A204.1 (cell line): ENCODE results near the gene DRAP1.
A peak's percentile ranks its signal among the peaks of the same experiment; 100 is the strongest.
"Not testable (repeated sequence)": the region's sequence is repeated elsewhere in the genome, so short reads cannot be mapped to it uniquely, and the experiment has no call there.

Experiments used
- FAIRE-seq: peaks from 2 replicates; lab custom pipeline; 2012; peaks lifted over from hg19 to GRCh38; lab: Jason Lieb, UNC

Gene DRAP1

DNA sequence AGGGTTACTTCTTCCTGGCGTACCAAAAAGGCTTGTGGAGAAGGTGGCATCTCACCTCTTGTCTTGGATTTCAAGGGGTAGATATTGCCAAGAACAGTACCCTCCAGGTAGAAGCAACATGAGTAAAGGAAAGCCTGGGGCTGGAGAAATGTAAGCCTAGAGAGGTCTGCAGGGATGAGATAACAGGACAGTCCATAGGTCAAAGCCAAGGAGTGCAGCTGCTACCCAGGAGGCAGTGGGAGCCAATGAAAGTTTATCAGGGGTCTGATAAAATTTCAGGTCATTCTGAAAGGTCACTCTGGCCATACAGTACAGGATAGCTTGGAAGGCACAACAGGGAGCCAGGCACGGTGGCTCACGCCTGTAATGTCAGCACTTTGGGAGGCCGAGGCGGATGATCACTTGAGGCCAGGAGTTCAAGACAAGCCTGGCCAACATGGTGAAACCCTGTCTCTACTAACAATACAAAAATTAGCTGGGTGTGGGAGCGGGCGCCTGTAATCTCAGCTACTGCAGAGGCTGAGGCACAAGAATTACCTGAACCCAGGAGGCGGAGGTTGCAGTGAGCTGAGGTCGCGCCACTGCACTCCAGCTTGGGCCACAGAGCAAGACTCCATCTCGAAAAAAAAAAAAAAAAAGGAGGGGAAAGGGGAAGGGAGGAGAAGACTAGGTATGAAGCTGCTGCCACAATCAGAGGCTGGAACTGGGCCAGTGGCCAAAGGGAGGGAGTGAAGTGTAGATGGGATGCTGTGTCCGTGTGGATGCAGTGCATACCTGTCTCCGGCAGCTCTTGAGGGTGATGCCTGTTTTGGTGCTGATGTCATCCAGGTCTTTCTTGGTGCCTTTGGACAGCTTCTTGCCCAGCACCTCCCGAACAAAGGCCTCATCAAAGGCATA, 32.2 kb upstream of the DRAP1 start:
- no peak for FAIRE-seq

DNA sequence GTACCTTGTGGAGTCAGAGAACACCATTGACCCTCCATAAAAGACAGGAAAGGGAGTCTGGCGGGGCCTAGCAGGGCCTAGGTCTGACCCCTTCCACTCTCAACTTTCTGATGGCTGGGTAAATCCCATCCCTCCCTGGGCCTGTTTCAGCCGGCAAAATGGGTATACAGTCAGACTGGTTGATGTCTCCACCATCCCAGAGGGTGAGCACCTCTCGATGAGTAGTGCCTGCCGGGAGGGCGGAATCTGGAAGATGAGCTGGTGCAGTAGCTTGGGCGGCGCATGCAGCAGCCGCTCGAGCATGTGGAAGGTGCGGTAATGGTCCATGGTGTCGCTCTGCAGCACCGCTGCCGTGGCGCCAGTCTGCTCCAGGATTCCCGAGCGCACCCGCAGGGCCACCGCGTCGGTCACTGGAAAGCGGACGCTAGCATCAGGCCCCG, 31.5 kb upstream of the DRAP1 start:
- no peak for FAIRE-seq

DNA sequence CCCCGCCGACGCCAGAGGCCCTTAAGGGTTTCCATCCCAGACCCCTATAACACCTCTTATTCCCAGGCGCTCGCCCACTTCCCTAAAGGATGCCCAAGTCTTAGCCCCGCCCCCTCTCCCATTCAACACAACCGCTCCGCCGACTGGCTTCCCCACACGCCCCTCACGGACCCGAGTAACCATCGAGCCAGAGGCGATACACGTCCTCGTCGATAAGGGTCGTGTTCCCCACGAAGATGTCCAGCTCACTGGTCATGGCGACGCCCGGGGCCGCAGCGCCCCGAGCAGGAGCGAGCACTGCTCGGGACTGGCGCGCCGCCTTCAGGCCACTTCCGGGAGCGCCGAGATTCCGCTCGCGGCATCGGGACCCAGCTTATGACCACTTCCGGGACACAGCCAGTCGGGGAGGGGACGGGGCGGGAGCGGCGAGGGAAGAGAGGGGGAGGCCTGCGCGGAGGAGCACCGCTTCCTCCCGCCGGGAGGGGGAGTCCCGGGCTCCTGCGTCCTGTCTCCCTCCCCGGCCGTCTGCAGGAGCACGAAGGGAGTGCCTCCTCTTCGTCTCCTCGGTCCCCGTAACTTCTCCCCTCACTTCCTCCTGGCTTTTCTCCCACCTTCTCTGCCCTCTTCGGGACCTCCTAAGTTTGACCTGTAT, 30.9 kb upstream of the DRAP1 start, which contains the start of gene FIBP:
TSS of gene FIBP (minus strand) at position 309 of the 652 bp plus-strand sequence. CDS start at position 256, 53 bp downstream.
- peak; percentile 21 for FAIRE-seq

DNA sequence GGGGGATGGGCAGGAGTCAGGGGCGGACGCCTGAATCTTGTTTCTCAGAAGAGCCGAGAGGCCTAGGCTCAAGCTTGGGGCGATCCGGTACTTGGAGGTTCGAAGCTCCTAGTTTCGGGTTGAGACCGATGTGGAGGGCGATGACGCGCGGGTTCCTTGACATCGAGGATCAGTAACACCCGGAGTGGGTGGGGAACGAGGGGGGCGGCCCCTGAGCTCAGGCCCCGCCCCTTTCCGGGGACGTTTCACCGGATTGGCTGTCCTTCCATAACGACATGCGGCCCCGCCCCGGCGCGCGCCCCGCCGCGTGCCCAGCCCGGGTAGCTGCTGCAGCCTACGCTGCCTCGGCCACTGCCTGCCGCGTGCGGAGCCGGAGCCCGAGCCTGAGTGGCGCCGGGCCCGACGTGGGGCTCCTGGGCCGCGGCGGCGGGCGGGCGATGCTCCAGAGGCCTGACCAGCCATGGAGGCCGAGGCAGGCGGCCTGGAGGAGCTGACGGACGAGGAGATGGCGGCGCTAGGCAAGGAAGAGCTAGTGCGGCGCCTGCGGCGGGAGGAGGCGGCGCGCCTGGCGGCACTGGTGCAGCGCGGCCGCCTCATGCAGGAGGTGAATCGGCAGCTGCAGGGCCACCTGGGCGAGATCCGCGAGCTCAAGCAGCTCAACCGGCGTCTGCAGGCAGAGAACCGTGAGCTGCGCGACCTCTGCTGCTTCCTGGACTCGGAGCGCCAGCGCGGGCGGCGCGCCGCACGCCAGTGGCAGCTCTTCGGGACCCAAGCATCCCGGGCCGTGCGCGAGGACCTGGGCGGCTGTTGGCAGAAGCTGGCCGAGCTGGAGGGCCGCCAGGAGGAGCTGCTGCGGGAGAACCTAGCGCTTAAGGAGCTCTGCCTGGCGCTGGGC, 28.7 kb upstream of the DRAP1 start, which contains the start of gene CCDC85B:
TSS of gene CCDC85B (plus strand) at position 350 of the 895 bp plus-strand sequence. CDS start at position 461, 111 bp downstream.
- no peak for FAIRE-seq

DNA sequence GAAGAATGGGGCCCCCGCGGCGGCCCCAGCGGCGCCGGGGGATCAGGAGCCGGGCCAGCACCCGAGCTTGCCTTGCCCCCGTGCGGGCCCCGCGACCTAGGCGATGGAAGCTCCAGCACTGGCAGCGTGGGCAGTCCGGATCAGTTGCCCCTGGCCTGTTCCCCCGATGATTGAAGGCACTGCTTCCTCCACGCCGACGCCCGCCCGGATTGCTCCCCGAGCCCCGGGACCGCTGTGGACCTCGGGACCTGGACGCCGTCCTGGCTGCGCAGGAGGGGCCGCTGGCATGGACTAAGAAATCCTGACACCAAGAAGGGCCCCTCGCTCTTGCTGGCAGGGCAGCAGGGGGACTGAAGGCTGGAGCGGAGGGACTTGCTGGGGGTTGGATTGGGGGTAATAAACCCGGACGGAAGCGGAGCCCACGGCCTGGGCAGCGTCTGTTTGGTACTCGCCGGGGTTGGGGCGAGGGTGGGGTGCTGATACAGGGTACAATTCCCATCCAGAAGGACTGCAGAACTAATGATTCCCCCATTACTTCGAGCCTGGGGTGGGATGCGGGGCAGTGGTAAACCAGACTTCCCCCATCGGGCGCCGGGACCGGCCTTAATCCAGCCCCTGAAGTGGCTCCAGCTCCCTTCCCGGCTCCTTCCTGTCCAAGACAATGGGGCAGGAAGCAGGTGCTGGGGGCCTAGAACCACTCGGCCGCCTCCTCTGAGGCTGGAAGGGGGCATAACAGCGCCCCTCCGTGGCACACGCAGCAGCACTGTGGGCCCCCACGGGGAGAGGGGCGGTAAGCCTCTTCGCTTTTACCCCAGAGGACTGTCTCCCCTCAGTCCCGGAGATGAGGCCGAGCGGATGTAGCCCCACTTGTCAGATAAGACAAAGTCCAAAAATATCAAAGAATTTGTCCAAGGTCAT, 27.7 kb upstream of the DRAP1 start:
- no peak for FAIRE-seq

DNA sequence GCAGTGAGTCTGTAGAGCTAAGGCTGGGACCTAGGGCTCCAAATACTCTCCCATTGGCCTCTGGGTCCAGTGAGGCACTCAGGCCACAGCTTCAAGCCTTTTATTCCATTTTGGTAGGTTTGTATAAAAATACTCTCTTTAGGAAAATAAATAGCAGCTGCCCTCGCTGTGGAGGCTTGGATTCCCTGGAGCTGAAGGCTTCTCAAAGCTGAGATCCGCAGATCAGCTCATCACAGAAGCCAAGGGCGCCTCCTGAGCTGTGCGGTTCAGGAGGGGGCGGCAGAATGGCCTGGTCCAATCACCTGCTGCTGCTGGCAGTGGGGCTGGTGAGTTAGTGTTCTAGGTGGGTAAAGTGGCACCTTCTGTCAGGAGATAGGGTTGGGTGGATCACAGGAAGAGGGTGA, 27.1 kb upstream of the DRAP1 start:
- not testable (repeated sequence) for FAIRE-seq

DNA sequence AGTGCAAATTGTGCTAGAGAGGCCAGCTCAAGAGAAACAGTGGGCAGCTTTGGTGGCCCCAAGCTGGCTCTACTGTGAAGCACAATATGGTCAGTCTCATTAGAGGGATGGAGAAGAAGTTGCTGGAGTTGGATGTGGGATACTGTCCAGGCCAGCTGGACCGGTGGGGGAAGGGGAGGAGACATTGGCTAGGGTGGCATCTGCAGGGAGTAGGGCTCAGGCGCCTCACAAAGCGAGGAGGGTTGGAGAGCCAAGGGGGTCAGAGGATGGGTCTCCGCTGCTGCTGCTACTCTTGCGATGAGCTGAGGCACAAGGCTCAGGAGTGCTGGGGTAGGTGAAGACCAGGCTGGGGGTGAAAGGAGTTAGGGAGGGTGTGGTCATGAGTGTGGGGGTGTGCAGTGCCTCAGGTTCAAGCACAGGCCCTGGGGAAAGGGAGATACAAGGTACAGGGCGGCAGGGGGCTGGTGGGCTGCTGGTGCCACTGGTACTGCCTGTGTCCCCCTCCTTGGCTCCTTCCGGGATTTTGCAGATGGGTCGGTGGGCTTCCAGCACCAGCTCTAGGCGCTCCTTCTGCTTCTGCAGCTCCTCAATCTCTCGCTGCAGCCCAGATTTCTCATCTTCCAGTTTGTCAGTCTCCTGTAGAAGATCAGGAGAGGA, 26.4 kb upstream of the DRAP1 start:
- no peak for FAIRE-seq

DNA sequence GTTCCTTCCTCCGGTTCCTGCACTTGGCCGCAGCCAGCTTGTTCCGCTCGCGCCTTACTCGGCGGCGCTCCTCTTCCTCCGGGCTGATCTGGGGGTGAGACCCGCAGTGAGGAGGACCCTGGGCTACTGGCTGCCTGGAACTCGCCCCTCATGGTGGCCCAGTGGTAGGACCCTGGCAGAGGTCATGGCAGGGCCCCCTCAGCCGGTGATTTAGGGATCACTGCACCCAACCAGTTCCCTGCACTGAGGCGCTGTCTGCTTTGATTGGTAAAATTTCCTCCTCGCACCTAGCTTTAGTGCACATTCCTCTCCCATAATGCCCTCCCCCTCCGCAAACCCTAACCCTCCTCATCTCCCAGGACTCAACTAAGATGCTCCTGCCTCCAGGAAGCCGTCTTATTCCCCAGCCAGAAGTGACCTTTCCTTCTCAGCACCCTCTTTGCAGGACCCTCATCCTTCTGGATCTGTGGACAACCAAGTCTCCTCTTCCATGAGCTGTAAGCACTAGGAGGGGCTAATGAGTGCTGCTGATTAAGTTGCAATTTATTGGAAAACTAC, 25.1 kb upstream of the DRAP1 start:
- FAIRE-seq, result no peak

DNA sequence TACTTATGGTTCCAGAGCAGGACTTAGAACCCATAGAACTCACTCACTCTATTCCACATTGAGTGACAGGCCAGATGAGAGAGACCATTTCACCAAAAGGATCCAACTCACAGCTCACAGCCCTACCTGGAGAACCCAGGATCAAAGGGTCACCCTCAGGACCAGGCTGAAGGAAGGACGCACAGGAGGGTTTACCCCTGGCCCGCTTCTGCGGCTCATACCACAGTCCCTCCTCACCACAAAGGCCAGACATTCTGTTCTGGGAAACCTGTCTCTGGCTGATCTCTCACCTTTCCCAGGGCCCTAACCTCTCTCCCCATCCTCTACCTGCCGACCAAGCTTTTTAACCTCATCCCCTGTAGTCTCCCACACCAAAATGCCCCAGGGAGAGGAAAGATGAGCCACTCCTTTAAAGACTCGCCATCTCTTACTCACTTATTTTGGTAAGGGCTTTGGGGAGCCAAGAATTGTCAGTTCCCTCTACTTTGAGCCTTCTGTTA, 23.7 kb upstream of the DRAP1 start:
- FAIRE-seq, result no peak

DNA sequence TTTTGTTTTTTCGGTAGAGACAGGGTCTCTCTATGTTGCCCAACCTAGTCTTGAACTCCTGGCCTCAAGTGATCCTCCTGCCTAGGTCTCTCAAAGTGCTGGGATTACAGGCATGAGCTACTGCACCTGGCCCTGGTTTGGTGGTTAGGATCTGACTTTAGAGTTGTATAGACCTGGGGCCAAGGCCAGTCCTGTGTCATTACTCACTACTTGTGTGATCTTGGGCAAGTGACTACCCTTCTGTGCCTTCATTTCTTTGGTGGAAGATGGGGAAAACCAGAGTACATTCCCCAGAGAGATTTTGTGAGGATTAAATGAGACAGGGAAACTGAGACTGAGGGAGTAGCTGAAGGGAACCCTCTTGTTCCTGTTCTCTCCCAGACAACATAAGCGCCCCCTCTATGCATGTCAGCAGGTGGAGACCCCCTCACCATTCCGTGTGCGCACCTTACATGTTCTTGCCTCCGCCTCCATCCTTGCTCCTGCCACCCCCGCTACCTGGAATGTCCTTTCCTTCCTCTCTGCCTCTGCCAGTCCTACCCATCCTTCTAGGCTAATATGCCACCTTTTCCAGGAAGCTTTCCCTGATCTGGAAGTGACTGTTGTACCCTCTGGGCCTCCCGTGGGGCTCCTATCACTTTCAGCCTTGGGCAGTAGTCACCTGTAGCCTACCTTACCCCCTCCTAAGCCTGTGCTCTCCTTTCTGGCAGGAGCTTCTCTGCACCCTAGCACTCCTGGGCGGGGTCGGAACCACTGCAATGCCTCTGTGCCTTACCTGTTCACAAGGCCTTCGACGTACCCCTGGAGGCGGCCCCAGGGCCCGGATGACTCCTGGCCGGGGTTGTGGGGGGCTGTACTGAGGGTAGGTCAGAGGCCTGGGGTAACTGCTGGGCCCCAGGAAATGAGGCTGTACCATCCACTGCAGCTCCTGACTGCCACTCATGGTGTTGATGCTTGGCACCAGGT, 22.9 kb upstream of the DRAP1 start:
- FAIRE-seq, result no peak

DNA sequence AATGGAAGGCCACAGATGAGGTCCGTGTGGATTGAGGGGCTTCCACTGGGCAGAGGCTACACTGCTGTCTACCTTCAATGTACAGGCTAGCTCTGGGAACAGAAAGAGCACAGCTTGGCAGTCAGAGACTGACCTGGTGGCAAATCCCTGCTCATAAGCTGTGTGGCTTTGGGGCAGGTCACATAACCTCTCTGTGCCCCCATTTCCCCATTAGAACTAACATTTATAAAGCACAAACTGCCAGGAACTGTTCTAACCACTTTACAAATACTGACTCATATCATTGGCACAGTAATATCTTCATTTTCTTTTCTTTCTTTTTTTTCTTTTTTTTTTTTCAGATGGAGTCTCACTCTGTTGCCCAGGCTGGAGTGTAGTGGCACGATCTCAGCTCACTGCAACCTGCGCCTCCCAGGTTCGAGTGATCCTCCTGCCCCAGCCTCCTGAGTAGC, 22.2 kb upstream of the DRAP1 start:
- FAIRE-seq, result no peak

DNA sequence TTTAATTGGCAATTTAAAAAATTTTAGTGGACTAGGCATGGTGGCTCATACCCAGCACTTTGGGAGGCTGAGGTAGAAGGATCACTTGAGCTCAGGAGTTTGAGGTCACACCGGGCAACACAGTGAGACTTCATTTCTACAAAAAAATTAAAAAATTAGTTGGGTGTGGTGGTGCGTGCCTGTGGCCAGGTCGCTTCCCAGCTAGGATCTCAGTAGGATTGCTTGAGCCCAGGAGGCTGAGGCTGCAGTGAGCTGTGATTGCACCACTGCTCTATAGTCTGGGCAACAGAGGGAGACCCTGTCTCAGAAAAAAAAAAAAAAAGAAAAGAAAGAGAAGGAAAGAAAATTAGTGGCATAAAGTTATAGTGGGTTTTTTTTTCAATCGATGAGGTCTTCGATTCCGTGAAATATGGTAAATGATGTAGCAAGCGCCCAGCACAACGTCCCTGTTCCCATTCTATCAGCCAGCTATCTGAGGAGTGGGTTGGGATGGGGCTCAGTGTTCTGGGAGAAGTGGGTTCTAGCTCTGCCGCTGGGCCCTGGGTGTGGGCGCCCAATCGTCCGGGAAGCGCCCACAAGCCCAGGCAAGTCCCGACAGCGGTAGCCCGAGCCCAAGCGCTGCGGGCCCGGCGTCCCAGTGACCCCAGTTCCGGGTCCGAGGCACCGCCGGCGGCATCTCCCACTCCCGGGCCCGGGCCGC, 20.4 kb upstream of the DRAP1 start:
- no peak for FAIRE-seq

DNA sequence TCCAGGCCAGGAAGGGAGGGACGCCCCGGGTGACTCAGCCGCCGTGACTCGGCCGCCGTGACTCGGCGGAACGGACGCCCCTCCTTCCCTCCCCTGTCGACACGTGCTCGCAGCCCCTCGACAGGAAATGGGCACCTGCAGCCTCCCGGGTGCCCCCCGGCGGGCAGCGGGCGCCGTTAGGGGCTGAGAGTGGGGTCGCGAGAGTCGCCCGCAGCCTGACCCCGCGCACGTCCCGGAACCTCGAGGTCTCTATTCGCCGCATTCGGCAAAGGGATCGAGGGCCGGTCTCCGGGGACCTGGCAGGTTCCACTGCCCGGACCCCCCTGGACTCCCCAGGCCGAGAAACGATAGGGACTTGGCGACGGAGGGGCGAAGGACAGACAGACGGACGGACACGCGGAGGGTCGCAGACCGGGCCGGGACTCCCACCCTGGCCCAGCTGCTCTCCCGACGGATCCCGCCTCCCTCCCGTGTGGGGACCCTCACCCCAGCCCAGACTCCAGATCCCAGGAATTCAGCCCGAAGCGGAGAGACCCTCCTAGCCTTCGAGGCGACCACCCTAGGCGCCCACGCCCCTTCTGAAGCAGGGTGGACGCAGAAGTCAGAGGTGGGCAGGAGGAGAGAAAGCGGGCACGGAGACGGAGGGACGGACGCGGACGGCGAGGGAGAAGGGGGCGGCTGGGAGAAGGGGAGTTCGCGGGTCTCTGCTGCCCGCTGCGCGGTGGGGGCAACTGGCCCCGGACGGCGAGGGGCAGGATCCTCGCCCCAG, 19.7 kb upstream of the DRAP1 start:
- FAIRE-seq, result no peak

DNA sequence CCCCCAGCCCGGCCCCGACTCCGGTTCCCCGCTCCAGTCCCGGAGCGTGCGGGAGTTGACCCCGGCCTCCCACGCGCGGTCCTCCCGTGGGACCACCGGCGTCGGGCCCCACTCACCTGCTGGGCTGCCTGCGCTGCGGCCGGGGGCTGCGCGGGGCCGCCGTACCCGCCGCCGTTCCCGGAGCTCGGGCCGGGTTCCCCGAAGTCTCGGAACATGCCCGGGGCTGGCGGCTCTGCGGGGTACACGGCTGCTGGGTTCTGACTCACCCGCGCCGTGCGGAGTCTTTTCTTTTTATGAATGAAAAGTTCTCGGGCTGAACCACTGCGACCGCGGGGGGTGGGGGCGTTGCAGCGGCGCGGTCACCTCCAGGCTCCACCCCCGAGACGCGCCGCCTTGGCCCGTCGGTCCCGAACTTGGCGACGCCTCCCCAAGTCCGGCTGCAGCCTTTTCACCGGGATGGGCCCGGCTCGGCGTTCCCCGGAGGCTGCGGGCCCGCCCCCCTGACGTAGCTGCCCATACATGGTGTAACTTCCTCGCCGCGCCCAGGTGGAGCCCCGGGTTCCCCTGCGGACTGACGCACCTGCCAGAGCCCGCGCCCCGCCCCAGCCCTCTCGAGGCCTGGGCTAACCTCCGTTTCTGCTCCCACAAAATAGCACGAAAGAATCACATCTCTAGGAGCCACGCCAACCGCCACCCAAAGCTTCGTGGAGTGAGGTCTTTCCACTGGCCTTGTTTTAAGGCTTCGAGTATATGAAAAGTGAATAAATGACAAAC, 18.9 kb upstream of the DRAP1 start, which contains the start of gene FOSL1:
TSS of gene FOSL1 (minus strand) at position 264 of the 774 bp plus-strand sequence. CDS start at position 215, 49 bp downstream.
- FAIRE-seq, result peak; percentile 55

DNA sequence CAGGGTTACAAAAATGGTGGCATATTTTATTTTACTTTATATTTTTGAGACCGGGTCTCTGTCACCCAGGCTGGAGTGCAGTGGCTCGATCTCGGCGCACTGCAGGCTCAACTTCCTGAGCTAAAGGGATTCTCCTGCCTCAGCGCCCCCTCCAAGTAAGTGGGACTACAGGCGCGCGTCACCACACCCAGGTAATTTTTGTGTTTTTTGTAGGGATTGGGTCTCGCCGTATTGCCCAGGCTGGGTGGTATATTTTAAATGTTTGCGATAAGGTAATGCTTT, 18.4 kb upstream of the DRAP1 start:
- FAIRE-seq, result no peak

DNA sequence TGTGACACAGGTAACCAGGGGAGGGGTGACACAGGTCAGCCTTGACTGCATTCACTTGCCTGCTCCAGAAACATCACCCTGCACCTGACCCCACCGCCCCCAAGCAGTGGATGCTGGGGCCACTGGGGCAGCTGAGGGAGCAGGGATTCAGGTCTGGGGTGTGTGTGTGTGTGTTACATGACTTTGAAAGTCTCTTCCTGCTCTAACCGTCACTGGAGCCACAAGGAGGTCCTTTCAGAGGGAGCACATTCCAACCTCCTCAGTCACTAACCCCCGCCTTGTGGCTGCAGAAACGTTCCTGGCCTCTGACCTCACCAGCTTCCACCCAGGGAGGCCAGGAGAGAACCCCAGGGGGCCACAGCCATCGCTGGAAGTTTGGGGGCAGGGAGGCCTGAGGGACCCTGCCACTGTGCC, 16.2 kb upstream of the DRAP1 start:
- FAIRE-seq, result no peak

DNA sequence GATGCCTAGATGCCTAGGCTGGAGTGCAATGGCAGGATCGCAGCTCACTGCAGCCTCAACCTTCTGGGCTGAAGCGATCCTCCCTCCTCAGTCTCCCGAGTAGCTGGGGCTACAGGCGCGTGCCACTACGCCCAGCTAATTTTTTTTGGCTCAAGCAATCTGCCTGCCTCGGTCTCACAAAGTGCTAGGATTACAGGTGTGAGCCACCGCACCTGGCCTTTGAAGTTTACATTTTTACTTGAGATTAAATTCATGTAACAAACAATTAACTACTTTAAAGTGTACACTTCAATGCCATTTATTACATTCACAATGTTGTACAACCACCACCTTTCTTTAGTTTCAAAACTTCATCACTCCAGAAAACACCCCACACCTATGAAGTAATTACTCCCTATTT, 15.5 kb upstream of the DRAP1 start:
- no peak for FAIRE-seq
